ENCODE data around the gene HNRNPK.

GRCh38 chr9:83975300-83975699, 4.7 kb downstream of the HNRNPK start:
- TF ChIP-seq NFYB (CRISPR knock-in tag; conservative IDR thresholded peaks at IDR 0.05; ENCODE audit: low read depth) (no peak), CTCF (IDR thresholded peaks at IDR 0.05) (no peak), ZNF121 (CRISPR knock-in tag; IDR thresholded peaks at IDR 0.05) (no peak), ZNF232 (CRISPR knock-in tag; IDR thresholded peaks at IDR 0.05) (no peak), MAX (CRISPR knock-in tag; IDR thresholded peaks at IDR 0.05) (no peak), SMAD3 (CRISPR knock-in tag; IDR thresholded peaks at IDR 0.05; ENCODE audit: borderline replicate concordance) (no peak)
